Central memory CD8-positive, alpha-beta T cell (primary cell): ENCODE measurements around the gene SLC34A2.

Source experiments
- ATAC-seq: fragments of 150-1000 bp; cut with Tn5 transposase; replicated peaks from 2 replicates; pipeline ENCODE4 v1.10.0; 2022; ENCODE audit warnings: mild to moderate bottlenecking, moderate FRiP score, moderate number of reproducible peaks; ENCODE audit not compliant: poor library complexity, severe bottlenecking; ENCODE audit errors: extremely low read depth
- DNase-seq, 2 donors: peaks; one replicate each; pipeline ENCODE4 v3.0.0; 2021; ENCODE audit warnings: low spot score in 2 of 2
- H3K27ac Mint-ChIP-seq: one replicate; pipeline ENCODE4 v1.8.0; 2022; ENCODE audit warnings: low read depth, mild to moderate bottlenecking, moderate library complexity, mixed read lengths
- H3K27me3 Mint-ChIP-seq: one replicate; pipeline ENCODE4 v1.8.0; 2022; ENCODE audit warnings: mixed read lengths
- H3K36me3 Mint-ChIP-seq: one replicate; pipeline ENCODE4 v1.8.0; 2022; ENCODE audit warnings: mild to moderate bottlenecking, moderate library complexity, mixed read lengths; ENCODE audit not compliant: insufficient read depth
- H3K4me1 Mint-ChIP-seq: one replicate; pipeline ENCODE4 v1.8.0; 2022; ENCODE audit warnings: mixed read lengths
- H3K4me3 Mint-ChIP-seq: one replicate; pipeline ENCODE4 v1.8.0; 2022; ENCODE audit warnings: mild to moderate bottlenecking, moderate library complexity, mixed read lengths
- H3K9me3 Mint-ChIP-seq: one replicate; pipeline ENCODE4 v1.8.0; 2022; ENCODE audit warnings: mixed read lengths

The SLC34A2 gene

DNA sequence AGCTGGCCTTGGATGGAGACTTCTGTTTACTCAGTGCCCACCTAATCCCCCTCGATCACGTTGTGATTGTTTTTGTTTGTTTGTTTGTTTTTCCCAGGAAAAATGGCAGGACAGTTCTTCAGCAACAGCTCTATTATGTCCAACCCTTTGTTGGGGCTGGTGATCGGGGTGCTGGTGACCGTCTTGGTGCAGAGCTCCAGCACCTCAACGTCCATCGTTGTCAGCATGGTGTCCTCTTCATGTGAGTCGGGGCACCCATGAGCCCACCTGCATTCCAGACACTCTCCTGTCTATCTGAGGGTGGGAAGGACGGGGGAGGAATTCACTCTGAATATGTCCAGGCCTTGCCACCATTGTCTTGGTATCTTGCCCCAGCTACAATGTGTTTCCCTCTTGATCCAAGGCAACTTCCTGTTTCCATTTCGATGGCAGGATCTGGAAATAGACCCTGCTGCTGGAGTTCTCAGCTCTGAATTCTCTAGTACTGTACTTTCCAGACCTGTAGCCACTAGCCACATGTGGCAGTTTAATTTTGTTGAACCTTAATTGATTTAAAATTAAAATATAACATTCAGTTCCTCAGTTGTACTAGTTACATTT, 10.5 kb downstream of the SLC34A2 start:
- Mint-ChIP-seq H3K9me3 (no peaks in the 10 kb centered on the region), H3K27ac (no peak overlapping the region), H3K36me3 (peaks cover 2% of the 10 kb centered on the region), H3K4me3 (no peak overlapping the region), H3K4me1 (peaks cover 18% of the 10 kb centered on the region), H3K27me3 (peaks cover 6% of the 10 kb centered on the region)
- DNase-seq (no peak), ATAC-seq (no peak)

DNA sequence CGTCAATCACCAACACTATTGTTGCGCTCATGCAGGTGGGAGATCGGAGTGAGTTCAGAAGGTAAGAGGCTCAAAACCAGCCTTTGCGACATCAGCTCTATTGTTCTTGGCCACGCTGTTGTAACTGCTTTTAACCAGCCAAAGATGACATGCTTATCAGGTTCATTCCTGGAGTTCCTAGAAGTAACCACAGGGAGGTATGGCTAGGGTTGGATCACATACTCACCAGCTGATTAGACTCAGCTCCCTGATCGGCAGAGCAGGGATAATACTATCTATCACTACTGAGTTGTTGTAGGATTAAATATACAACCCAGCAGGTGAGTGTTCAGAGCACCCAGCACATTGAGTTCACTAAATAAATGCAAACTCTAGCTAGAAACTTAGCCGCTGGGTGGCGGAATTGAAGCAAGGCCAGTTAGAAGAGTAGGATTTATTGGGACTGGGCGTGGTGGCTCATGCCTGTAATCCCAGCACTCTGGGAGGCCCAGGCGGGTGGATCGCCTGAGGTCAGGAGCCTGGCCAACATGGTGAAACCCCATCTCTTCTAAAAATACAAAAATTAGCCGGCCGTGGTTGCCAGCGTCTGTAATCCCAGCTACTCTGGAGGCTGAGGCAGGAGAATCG, 12.4 kb downstream of the SLC34A2 start:
- DNase-seq (no peak), ATAC-seq (no peak)
- no peak overlapping the region for H3K4me3 Mint-ChIP-seq
- H3K9me3 Mint-ChIP-seq: no peaks in the 10 kb centered on the region
- H3K27me3 Mint-ChIP-seq: peaks cover 6% of the 10 kb centered on the region
- no peak overlapping the region for H3K27ac Mint-ChIP-seq
- peaks cover 2% of the 10 kb centered on the region for H3K36me3 Mint-ChIP-seq
- H3K4me1 Mint-ChIP-seq: peaks cover under 1% of the 10 kb centered on the region

DNA sequence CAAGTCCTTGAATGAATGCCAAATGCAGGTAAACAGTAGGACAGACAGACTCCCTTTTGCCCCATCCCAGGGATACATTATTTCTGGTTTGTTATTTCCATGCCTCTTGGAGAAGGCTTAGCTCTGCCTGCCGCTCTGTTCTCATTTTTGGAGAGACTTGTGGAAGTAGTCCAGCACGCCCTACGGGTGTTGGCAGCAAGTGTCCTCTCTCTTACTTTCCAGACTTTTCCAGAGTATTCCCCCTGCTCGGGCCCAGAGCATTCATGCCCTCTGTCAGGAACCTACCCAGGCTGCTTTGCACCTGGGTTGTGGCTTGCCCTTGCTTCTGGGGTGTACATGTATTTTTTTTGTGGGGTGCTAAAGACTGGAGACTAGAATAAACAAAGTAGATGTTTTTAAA, 15.3 kb downstream of the SLC34A2 start:
- no peaks in the 10 kb centered on the region for H3K36me3 Mint-ChIP-seq
- no peaks in the 10 kb centered on the region for H3K9me3 Mint-ChIP-seq
- no peak overlapping the region for H3K27ac Mint-ChIP-seq
- no peaks in the 10 kb centered on the region for H3K4me1 Mint-ChIP-seq
- ATAC-seq: no peak
- no peak overlapping the region for H3K4me3 Mint-ChIP-seq
- no peaks in the 10 kb centered on the region for H3K27me3 Mint-ChIP-seq
- DNase-seq: no peak

DNA sequence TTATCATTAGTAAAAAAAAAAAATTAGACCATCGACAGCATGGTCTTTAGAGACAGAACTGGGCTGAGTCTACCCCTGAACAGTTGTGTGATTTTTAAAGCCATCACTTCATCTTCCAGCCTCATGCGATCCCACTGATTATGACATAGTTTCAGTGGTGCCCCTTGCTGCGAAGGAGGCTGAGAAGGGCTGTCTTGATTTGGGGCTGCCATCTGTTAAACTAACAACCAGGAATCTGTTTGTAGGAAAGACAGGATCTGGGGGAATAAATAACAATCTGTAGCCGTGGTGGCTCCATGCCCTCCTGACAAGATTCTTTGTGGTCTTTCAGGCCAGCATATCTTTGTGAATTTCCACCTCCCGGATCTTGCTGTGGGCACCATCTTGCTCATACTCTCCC, 17.1 kb downstream of the SLC34A2 start:
- no peaks in the 10 kb centered on the region for H3K27me3 Mint-ChIP-seq

DNA sequence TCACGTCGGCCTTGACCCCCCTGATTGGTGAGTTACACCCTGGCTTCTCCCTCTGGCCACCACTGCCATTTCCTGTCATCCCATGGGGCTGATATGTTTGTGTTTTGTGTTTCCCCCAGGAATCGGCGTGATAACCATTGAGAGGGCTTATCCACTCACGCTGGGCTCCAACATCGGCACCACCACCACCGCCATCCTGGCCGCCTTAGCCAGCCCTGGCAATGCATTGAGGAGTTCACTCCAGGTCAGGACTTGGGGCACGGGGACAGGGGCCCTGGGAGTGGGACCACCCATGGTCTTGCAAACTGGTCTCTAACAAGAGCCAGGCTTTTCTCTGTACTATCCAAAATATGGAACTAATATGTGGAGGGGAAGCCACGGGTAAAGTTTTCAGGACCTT, 18.7 kb downstream of the SLC34A2 start:
- Mint-ChIP-seq H3K27me3 (no peaks in the 10 kb centered on the region), H3K9me3 (no peaks in the 10 kb centered on the region), H3K4me1 (no peaks in the 10 kb centered on the region), H3K27ac (no peak overlapping the region), H3K36me3 (no peaks in the 10 kb centered on the region), H3K4me3 (no peak overlapping the region)
- no peak for ATAC-seq
- no peak for DNase-seq

More for the DNA sequence above, 17.1 kb downstream of the SLC34A2 start:
- Mint-ChIP-seq H3K4me1 (no peaks in the 10 kb centered on the region), H3K27ac (no peak overlapping the region), H3K36me3 (no peaks in the 10 kb centered on the region), H3K4me3 (no peak overlapping the region), H3K9me3 (no peaks in the 10 kb centered on the region)
- no peak for ATAC-seq
- DNase-seq: no peak

DNA sequence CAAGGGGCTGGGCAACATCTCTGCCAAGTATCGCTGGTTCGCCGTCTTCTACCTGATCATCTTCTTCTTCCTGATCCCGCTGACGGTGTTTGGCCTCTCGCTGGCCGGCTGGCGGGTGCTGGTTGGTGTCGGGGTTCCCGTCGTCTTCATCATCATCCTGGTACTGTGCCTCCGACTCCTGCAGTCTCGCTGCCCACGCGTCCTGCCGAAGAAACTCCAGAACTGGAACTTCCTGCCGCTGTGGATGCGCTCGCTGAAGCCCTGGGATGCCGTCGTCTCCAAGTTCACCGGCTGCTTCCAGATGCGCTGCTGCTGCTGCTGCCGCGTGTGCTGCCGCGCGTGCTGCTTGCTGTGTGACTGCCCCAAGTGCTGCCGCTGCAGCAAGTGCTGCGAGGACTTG, 20.6 kb downstream of the SLC34A2 start:
- ATAC-seq (no peak), DNase-seq (no peak)
- Mint-ChIP-seq H3K36me3 (no peaks in the 10 kb centered on the region), H3K27me3 (no peaks in the 10 kb centered on the region), H3K27ac (no peak overlapping the region), H3K4me3 (no peak overlapping the region), H3K4me1 (no peaks in the 10 kb centered on the region), H3K9me3 (no peaks in the 10 kb centered on the region)

DNA sequence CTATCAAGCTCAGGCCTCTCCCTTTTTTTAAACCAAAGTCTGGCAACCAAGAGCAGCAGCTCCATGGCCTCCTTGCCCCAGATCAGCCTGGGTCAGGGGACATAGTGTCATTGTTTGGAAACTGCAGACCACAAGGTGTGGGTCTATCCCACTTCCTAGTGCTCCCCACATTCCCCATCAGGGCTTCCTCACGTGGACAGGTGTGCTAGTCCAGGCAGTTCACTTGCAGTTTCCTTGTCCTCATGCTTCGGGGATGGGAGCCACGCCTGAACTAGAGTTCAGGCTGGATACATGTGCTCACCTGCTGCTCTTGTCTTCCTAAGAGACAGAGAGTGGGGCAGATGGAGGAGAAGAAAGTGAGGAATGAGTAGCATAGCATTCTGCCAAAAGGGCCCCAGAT, 21.5 kb downstream of the SLC34A2 start:
- no peaks in the 10 kb centered on the region for H3K4me1 Mint-ChIP-seq
- no peak overlapping the region for H3K4me3 Mint-ChIP-seq
- no peaks in the 10 kb centered on the region for H3K36me3 Mint-ChIP-seq
- ATAC-seq: no peak
- DNase-seq: no peak
- H3K27ac Mint-ChIP-seq: no peak overlapping the region
- H3K27me3 Mint-ChIP-seq: no peaks in the 10 kb centered on the region
- H3K9me3 Mint-ChIP-seq: no peaks in the 10 kb centered on the region

DNA sequence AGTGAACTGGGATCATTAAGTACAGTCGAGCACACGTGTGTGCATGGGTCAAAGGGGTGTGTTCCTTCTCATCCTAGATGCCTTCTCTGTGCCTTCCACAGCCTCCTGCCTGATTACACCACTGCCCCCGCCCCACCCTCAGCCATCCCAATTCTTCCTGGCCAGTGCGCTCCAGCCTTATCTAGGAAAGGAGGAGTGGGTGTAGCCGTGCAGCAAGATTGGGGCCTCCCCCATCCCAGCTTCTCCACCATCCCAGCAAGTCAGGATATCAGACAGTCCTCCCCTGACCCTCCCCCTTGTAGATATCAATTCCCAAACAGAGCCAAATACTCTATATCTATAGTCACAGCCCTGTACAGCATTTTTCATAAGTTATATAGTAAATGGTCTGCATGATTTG, 22.3 kb downstream of the SLC34A2 start:
- DNase-seq (no peak), ATAC-seq (no peak)
- no peaks in the 10 kb centered on the region for H3K27me3 Mint-ChIP-seq
- no peaks in the 10 kb centered on the region for H3K36me3 Mint-ChIP-seq
- H3K9me3 Mint-ChIP-seq: no peaks in the 10 kb centered on the region
- no peak overlapping the region for H3K27ac Mint-ChIP-seq
- no peak overlapping the region for H3K4me3 Mint-ChIP-seq
- no peaks in the 10 kb centered on the region for H3K4me1 Mint-ChIP-seq

DNA sequence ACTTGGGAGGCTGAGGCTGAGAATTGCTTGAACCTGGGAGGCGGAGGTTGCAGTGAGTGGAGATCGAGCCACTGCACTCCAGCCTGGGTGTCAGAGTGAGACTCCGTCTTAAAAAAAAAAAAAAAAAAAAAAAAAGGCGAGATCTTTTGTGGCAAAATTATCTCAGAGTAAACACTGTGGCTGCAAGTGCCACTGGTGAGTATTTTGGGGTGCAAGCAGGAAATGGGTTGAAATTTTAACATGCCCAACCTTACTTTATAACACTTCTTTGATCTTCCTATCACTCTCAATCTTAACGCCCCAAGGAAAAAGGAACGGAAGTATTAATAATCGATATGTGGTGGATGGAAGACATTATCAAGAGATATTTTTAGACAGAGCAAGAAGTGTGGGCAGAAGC, 32.1 kb downstream of the SLC34A2 start:
- Mint-ChIP-seq H3K4me1 (peaks cover 17% of the 10 kb centered on the region), H3K27me3 (no peaks in the 10 kb centered on the region), H3K4me3 (peak overlapping the region; percentile 34), H3K27ac (peak overlapping the region; percentile 78), H3K9me3 (peaks cover 6% of the 10 kb centered on the region), H3K36me3 (peaks cover 9% of the 10 kb centered on the region)
- peak; percentile 90 for ATAC-seq
- peak in 1 of 2 donors; percentile 28 for DNase-seq

DNA sequence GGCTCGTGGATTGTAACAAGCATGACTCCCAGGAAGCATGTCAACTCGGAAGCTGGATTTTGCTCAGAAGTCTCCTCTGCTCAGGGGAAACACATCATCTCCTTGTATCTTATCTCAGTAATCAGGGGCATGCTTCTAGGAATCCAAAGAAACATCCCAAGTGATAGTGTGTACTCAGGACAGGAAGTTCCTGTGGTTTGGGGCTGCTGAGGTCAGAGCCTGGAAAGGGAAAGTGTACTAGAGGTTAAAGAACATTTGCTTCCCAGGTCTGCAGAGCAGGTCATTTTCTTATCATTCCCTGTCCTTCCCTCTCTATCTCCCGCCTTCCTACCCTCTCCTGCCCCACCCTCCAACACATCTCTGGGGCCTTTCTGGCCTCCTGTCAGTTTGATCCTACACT, 38.8 kb downstream of the SLC34A2 start:
- no peak overlapping the region for H3K4me3 Mint-ChIP-seq
- ATAC-seq (no peak), DNase-seq (no peak)
- H3K9me3 Mint-ChIP-seq: peaks cover 6% of the 10 kb centered on the region
- no peaks in the 10 kb centered on the region for H3K27me3 Mint-ChIP-seq
- no peaks in the 10 kb centered on the region for H3K36me3 Mint-ChIP-seq
- peaks cover 8% of the 10 kb centered on the region for H3K4me1 Mint-ChIP-seq
- H3K27ac Mint-ChIP-seq: no peak overlapping the region

DNA sequence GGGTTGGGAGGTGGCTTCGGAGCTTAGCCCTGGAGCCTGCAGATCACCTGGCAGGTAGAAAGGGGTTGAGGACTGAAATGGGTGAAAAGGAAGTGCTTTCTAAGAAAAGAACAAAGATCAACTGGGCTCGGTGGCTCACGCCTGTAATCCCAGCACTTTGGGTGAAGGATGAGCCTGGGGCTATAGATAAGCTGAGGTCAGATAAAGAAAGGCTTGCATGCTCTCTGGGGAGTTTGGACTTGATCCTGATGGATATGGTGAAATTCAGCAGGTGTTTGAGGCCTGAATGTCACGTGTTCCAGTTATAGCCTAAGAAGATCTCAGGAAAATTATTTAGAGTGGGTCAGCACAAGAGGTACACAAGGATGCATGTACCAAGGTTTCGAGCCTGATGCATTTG, 40.8 kb downstream of the SLC34A2 start:
- Mint-ChIP-seq H3K27ac (no peak overlapping the region), H3K9me3 (peaks cover 2% of the 10 kb centered on the region), H3K27me3 (peaks cover 9% of the 10 kb centered on the region), H3K36me3 (no peaks in the 10 kb centered on the region), H3K4me1 (peaks cover 8% of the 10 kb centered on the region), H3K4me3 (no peak overlapping the region)
- ATAC-seq (no peak), DNase-seq (no peak)

DNA sequence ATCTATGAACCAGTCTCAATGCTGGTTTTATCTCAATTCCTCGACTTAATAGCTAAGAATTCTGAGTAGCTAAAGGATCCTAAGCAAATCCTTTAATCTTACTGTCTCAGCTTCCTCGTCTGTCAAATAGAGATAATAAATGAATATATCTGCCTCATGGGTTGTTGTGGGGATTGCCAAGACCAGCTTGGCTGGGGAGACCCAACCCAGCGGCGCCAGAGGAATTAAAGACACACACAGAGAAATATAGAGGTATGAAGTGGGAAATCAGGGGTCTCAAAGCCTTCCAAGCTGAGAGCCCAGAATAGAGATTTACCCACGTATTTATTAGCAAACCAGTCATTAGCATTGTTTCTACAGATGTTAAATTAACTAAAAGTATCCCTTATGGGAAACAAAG, 41.9 kb downstream of the SLC34A2 start:
- no peaks in the 10 kb centered on the region for H3K36me3 Mint-ChIP-seq
- peaks cover 9% of the 10 kb centered on the region for H3K27me3 Mint-ChIP-seq
- H3K9me3 Mint-ChIP-seq: no peaks in the 10 kb centered on the region
- no peak overlapping the region for H3K4me3 Mint-ChIP-seq
- no peak overlapping the region for H3K27ac Mint-ChIP-seq
- peaks cover 8% of the 10 kb centered on the region for H3K4me1 Mint-ChIP-seq
- no peak for DNase-seq
- ATAC-seq: no peak

DNA sequence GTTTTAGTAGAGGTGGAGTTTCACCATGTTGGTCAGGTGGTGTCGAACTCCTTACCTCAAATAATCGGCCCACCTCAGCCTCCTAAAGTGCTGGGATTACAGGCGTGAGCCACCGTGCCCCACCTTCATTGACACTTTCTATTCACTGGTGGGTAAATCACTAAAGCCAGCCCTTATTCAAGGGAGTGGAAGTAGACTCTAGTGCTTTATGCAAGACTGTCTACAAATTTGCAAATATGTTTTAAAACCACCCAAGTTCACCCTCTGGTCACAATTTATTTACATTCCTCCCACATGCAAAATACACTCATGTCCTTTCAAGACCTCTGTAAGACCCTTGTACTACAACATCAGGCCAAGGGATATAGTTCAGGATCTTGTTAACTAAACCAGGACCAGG, 45.0 kb downstream of the SLC34A2 start:
- DNase-seq (no peak), ATAC-seq (no peak)
- H3K4me1 Mint-ChIP-seq: peaks cover 5% of the 10 kb centered on the region
- H3K4me3 Mint-ChIP-seq: no peak overlapping the region
- no peak overlapping the region for H3K27ac Mint-ChIP-seq
- peaks cover 1% of the 10 kb centered on the region for H3K36me3 Mint-ChIP-seq
- peaks cover 9% of the 10 kb centered on the region for H3K27me3 Mint-ChIP-seq
- H3K9me3 Mint-ChIP-seq: no peaks in the 10 kb centered on the region
